NCI-H187 (cell line): ENCODE measurements around the gene HIRA.
"Not testable (repeated sequence)": the region's sequence is repeated elsewhere in the genome, so short reads cannot be mapped to it uniquely, and the experiment has no call there.

Experiments
- DNase-seq, 2 experiments: peaks; one replicate each; lab custom pipeline; 2025; lab: John Stamatoyannopoulos, UW

Gene HIRA

DNA sequence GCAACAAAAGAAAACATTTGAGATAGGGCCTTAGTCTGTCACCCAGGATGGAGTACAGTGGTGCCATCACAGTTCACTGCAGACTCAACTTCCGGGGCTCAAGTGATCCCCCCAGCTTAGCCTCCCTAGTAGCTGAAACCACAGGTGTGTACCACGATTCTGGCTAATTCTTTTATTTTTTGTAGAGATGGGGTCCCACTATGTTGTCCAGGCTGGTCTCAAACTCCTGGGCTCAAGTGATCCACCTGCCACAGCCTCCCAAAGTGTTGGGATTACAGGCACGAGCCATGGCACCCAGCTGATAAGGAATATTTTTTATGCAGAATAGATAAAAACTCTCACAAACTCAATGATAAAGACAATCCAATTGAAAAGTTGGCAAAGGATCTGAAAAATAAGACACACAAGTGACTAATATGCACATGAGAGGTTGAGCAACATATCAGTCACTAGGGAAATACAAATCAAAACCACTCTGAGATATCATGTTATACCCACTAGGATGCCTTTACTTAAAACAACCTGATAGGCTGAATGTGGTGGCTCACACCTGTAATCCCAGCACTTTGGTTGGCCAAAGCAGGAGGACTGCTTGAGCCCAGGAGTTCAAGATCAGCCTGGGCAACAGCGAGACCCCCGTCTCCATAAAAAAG lies 106.1 kb downstream of the HIRA start:
- DNase-seq: no peak

DNA sequence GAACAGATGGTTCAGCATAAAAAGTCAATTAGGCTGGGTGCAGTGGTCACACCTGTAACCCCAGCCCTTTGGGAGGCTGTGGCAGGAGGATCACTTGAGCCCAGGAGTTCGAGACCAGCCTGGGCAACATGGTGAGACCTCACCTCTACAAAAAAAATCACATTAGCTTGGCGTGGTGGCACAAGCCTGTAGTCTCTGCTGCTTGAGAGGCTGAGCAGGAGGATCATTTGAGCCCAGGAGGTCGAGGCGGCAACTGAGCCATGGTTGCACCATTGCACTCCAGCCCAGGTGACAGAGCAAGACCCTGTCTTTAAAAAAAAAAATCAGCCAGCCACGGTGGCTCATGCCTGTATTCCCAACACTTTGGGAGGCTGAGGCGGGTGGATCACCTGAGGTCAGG lies 108.1 kb downstream of the HIRA start:
- DNase-seq: not testable (repeated sequence)

DNA sequence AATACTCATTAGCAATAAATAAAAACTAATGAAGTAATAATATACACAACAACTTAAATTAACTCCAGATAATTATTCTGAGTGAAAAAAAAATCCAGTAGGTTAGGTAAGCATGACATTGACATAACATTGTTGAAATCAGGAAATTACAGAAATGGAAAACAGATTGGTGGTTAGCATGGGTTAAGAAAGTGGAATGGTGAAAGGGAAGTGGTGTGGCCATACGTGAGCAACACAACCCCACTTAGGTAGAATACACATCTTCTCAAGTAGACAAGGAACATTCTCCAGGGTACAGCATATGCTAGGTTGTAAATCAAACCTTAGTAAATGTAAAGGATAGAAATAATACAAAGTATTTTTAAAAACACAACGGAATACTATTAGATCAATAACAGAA lies 109.8 kb downstream of the HIRA start:
- no peak for DNase-seq

DNA sequence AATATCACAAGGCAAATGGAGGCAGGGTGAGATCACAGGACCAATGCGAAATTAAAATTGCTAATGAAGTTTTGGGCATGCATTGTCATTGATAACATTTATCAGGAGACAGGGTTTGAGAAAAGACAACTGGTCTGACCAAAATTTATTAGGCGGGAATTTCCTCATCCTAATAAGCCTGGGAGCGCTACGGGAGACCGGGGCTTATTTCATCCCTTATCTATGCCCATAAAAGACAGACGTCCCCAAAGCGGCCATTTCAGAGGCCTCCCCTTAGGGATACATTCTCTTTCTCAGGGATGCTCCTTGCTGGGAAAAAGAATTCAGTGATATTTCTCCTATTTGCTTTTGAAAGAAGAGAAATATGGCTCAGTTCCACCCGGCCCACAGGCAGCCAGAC lies 111.4 kb downstream of the HIRA start:
- not testable (repeated sequence) for DNase-seq

DNA sequence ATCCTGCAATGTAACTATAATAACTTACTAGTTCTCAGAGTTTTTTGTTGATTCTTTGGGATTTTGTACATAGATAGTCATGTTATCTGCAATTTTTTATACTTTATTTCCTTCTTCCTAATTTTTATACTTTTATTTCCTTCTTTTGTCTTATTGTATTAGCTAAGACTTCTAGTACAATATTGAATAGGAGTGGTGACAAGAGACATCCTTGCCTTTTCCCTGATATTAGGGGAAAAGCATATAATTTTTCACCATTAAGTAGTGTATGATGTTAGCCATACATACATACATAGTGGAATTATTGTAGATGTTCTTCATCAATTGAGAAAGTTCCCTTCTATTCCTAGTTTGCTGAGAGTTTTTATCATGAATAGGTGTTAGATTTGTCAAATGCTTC lies 112.3 kb downstream of the HIRA start:
- no peak for DNase-seq

DNA sequence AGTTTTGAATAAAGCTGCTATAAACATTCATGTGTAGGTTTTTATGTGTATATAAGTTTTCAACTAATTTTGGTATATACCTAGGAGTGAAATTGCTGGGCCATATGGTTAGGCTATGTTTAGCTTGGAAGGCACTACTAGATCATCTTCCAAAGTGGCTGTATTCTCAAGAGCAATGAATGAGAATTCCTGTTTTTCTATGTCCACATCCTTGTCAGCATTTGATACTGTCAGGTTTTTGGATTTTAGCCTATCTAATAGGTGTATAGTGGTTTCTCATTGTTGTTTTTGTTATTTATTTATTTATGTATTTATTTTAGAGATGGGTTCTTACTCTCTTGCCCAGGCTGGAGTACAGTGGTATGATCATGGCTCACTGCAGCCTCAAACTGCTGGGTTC lies 113.7 kb downstream of the HIRA start:
- no peak for DNase-seq

DNA sequence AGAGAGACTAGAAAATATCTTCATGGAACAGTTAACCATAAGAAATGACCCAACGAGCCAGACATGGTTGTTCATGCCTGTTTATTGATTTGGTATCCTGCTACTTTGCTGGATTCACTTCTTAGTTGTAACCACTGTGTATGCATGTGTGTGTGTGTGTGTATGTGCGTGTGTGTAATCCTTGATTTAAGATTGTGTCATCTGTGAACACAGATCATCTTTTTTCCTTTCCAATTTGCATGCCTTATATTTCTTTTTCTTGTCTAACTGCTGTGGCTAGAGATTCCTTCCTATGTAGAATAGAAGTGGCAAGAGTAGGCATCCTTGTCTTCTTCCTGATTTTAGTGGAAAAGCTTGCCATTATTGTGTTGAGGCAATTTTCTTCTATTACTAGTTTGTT lies 123.7 kb downstream of the HIRA start:
- DNase-seq: no peak

DNA sequence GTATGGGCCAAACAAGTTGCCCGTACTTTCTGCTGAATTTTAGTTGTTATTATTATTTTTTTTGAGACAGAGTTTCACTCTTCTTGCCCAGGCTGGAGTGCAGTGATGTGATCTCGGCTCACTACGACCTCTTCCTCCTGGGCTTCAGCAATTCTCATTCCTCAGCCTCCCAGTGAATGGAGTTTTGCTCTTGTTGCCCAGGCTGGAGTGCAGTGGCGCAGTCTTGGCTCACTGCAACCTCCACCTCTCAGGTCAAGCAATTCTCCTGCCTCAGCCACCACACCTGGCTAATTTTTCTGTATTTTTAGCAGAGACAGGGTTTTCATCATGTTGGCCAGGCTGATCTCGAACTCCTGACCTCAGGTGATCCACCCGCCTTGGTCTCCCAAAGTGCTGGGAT lies 125.0 kb downstream of the HIRA start:
- not testable (repeated sequence) for DNase-seq

DNA sequence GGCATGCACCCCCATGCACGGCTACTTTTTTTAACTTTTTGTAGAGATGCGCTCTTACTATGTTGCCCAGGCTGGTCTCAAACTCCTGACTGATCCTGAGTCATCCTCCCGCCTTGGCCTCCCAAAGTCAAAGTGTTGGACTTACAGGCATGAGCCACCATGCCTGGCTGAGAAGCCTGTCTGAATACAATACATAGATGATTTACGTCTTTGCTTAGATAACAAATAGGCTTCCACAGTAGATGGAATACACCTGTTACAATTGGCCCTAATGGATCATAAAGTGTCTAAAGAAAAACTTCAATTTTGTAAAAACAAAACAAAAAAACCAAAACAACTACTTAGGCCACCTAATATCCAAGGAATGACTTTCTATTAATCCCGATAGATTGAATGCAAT lies 127.0 kb downstream of the HIRA start:
- DNase-seq: no peak

DNA sequence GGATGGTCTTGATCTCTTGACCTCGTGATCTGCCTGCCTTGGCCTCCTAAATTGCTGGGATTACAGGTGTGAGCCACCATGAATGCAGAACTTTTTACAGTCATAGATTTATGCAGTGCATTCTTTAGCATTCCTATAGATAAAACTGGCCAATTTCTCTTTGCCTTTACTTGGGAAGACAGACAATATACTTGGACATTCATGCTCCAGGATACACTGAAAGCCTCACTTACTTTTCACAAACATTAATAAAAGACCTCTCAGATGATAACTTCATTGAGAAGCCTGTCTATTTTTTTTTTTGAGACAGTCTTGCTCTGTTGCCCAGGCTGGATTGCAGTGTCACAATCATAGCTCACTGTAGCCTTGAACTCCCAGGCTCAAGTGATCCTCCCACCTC lies 127.7 kb downstream of the HIRA start:
- DNase-seq: no peak

DNA sequence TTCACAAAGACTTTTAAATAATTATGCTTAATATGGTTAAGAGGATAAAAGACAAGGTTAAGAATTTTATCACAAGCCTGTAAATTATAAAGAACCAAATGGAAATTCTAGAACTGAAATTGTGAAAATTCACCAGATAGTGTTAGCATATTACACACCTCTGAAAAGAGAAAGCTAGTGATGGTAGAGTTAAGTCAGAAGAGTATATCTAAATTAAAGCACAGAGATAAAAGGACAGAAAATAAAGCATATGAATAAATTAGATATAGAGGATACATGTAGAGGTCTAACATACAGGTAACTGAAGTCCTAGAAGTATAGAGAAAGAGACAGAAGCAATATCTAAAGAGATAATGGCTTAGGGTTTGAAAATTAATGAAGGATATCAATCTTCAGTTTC lies 135.8 kb downstream of the HIRA start:
- DNase-seq: no peak

DNA sequence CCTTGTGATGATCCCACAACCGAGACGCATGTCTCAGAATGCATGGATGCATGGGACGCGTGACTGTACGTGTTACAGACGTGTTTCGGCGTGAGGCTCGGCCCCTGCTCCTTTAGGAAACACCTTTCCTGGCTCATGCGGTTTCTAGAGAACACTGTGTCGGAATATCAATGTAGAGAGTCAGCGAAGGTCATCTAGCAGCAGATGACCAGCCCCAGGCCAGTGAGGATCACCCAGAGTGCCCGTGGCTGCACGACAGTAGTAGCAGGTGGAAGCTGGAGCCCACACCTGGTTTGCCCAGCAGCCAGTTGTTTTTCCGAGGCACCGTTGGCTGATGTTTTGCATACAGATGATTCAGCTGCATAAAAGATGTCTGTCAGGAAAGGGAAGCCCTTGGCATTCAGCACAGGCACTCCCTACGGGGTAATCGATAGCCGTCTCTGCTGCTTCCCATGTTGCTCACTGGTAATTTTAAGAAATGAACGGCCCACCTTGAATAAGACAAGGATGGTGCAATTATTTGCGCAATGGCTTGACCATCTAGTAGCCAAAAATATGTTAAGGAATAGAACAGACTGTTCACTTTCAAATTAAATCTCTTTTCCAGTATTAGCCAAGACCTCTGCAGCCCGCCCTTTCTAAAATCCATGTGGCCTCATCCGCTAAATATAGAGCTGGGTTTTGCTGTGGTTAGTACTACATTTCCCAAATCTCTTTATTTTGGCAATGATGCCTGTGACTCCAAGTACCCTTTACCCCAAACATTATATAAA lies 138.9 kb downstream of the HIRA start:
- no peak for DNase-seq

DNA sequence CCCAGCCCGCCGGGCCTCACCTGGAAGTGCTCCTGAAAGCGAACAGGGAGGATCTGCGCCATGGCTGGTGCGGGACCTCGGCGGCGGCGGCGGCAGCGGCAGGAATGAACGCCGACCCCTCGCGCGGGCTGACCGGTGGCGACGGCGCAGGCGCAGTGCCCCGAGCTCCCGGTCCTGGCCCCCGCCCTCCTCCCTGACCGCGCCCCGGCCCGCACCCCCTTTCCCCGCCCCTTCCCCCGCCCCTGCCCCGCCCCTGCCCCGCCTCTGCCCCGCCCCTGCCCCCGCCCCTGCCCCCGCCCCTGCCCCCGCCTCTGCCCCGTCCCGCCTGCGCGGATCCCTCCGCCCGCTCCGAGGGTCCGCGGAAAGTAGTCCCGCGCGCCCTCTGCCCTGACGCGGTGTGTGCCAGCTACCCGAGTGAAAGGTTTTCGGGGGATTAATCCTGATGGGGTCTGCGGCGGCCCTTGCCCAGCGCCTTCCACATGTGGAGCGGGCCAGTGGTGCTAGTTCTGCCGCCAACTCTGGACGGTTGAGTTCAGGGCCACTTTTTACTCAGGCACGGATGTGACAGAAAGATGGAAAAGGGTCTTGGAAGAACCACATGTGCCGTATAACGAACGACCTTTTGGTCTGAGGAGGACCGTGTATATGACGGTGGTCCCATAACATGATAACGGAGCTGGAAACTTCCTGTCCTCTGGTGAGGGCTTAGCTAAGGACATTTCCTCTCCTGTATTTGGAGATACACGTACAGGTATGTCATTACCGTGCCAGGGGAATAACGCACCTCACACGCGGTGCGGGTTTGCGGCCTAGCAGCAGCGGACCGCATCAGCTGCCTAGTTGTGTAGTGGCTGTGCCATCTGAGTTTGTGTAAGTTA lies 139.7 kb downstream of the HIRA start, which contains the start of gene CLTCL1:
CLTCL1 (minus strand) TSS at position 140 of the 878 bp plus-strand sequence; CDS start at position 62, 78 bp downstream.
- DNase-seq: peak; percentile 39 to 67

DNA sequence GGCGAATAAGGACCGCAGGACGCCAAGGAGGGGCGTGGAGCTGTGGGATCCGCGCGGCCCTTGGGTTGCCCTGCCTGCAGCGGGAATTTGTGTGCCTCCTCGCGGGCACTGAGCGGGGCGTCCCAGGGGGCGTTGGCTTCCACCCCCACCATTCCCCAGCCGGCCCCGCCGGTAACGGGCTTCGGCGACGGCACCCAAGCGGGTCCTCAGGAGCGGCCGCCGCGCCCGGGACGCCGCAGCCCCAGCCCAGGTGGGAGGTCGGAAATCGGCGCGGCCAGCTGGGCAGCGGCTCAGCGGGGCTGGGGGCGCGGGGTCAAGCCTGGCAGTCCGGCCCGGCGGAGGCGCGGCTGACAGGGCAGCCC lies 140.3 kb downstream of the HIRA start:
- DNase-seq: no peak

DNA sequence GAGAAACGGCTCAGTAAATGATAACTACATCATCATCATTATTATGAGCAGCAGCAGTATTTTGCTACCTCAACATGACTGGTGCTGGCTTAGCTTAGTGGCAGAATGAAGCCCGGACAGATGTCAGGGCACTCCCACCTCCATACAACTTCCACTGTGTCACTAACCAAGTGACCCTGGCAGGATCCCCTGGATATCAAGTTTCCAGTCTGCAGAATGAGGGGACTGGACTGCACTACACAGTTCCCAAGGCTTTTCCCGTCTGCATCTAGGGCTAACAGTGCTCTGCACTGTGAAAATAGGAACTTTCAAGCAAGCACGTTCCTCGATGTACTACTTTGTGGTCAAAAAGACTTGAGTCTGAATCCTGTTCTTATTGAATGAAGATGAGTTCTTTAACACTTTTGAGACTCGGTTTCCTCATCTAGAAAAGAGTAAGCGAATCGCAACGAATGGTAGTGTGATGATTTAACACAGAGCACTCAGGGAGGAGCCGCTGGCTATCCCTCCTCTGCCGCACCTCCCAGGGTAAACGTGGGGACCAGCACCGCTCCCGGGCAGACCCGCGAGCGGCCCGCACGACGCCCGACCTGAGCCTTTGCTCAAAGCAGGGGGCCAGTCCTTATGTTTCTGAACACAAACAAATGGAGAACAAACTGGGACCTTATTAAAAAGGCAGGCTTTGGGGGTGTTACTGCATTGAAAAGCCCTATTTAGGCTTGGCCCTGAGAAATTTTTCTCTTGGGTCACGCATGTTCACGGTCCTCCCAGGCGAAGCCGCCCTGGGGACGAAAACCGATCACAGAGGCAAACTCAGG lies 140.9 kb downstream of the HIRA start:
- DNase-seq: no peak

DNA sequence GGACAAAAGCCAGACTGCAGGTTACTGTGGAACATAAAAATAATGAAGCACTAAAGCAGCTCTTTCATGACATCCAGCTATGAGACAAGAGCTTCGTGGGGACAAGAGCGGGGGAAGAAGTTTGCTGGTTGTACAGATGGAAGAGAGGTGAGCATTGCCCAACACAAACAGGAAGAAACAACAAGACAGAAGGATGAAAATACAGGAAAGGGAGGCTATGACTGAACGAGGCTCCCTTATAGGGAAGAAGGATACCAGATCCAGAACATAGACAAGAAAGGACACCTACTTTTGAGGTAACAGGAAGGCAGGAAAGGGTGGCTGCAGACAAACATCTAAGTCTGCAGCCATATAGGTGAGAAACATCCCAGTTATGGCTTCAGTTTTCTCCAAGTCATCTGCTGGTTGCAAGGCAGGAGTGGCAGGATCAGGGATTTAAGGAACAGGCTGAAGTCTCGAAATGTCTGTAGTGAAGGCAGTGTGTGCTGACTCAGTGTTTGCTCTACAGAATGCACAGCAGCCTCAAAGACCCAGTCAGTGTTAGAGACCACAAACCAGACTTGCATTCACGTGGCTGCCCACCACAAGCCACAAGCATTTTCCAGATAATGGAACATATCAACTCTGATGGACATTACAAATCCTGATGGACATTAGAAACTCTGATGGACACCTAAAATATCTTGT lies 141.9 kb downstream of the HIRA start:
- DNase-seq: no peak

DNA sequence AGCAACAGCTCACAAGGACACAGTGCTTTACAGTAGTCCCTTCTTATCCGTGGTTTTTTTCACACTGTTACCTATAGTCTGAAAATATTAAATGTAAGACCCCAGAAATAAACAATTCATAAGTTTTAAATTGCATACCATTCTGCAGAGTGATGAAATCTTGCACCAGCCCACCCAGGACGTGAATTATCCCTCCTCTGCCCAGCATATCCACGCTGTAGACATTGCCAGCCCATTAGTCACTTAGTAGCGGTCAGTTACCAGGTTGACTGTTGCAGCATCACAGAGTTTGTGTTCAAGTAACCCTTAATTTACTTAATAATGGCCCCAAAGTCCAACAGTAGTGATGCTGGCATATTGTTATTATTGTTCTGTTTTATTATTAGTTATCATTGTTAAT lies 143.6 kb downstream of the HIRA start:
- DNase-seq: no peak

DNA sequence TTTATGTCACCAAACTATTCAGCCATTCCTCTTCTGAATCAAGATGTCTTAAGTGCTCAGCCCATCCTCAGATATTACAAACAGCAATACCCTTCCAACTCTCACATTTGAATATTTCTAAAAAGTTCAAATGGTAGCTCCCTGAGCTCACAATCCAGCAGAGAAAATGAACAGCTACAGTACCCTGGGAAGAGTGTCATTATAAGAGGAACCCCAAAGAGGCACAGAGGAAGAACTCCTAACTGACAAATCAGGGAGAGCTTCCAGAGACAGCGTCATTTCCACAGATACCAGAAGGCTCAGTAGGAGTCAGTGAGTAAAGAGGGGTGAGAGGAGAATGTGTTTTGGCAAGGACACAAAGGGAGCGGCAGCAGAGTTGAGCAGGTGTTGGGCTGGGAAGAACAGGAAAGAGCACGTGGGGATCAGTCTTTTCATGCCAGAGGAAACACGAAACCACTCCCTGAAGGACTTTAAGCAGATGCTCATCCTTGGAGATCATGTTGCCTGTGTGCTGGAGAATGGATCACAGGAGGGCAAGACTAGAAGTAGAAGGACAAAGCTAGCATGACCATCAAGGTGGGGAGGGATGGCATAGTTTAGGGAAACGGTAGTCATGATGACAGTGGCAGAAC lies 144.3 kb downstream of the HIRA start:
- DNase-seq: peak; percentile 48 to 61

DNA sequence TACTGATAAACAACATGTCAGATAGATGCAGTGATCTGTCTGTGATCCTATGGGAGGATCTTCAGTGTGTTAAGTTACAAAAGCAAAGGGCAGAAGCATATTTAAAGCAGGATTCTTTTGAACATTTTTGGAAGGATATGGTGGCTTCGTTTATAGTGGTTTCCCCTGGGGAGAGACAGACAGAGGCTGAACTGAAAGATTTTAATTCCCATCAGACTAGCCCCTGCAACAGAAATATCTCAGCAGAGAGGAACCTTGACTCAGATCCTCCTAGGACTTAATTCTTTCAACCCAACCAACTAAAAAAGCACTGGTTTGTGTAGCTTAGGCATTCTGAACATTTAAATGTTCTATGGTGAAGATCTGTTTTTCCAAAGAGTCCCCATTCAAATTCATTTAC lies 145.7 kb downstream of the HIRA start:
- DNase-seq: no peak
